ENCODE data around the gene GCNT2.
A peak's percentile ranks its signal among the peaks of the same experiment; 100 is the strongest.

GCNT2 gene

DNA sequence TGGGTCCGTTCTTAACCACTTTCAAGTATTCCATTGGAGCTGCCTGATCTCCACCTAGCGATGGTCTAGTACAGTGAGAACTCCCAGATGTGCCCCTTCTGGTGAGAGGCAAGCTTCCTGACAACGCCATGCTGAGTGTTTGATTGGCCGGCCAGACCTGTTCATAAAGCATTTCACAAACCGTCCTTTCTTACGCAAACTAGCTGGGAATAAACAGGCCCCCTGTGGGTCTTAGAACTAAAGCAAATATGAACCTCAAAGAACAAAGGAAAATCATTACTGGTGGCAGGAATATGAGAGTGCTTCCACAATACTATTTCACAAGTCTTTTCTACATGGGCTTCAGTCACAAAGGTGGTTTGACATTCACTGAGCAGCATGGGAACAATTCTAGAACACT is 15.6 kb upstream of the GCNT2 start:
- TF ChIP-seq, protein P1, sequence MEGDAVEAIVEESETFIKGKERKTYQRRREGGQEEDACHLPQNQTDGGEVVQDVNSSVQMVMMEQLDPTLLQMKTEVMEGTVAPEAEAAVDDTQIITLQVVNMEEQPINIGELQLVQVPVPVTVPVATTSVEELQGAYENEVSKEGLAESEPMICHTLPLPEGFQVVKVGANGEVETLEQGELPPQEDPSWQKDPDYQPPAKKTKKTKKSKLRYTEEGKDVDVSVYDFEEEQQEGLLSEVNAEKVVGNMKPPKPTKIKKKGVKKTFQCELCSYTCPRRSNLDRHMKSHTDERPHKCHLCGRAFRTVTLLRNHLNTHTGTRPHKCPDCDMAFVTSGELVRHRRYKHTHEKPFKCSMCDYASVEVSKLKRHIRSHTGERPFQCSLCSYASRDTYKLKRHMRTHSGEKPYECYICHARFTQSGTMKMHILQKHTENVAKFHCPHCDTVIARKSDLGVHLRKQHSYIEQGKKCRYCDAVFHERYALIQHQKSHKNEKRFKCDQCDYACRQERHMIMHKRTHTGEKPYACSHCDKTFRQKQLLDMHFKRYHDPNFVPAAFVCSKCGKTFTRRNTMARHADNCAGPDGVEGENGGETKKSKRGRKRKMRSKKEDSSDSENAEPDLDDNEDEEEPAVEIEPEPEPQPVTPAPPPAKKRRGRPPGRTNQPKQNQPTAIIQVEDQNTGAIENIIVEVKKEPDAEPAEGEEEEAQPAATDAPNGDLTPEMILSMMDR (IDR thresholded peaks at IDR 0.05; ENCODE audit: low read depth, low read length, missing control alignments): no peak
- no peak for DNase-seq (ENCODE audit: extremely low read depth, low read depth)
- H3K4me3 ChIP-seq (replicated peaks; ENCODE audit: low read depth, low read length): no peak overlapping the region

- TF ChIP-seq, protein P1 (IDR thresholded peaks at IDR 0.05; ENCODE audit: low read depth, low read length, missing control alignments): no peak
- no peak overlapping the region for H3K4me3 ChIP-seq (replicated peaks; ENCODE audit: low read depth, low read length)
- no peak for DNase-seq (ENCODE audit: extremely low read depth, low read depth)
Observed at GRCh38 chr6:10507298-10507697, 13.9 kb upstream of the GCNT2 start.

GRCh38 chr6:10507715-10508114 is 13.4 kb upstream of the GCNT2 start:
- DNase-seq (ENCODE audit: extremely low read depth, low read depth): no peak
- TF ChIP-seq, protein P1 (IDR thresholded peaks at IDR 0.05; ENCODE audit: low read depth, low read length, missing control alignments): no peak
- no peak overlapping the region for H3K4me3 ChIP-seq (replicated peaks; ENCODE audit: low read depth, low read length)

- TF ChIP-seq, protein P1 (IDR thresholded peaks at IDR 0.05; ENCODE audit: low read depth, low read length, missing control alignments): peak; percentile 56
- no peak for DNase-seq (ENCODE audit: extremely low read depth, low read depth)
- H3K4me3 ChIP-seq (replicated peaks; ENCODE audit: low read depth, low read length): no peak overlapping the region
Observed at GRCh38 chr6:10510592-10511367, 10.4 kb upstream of the GCNT2 start.

DNA sequence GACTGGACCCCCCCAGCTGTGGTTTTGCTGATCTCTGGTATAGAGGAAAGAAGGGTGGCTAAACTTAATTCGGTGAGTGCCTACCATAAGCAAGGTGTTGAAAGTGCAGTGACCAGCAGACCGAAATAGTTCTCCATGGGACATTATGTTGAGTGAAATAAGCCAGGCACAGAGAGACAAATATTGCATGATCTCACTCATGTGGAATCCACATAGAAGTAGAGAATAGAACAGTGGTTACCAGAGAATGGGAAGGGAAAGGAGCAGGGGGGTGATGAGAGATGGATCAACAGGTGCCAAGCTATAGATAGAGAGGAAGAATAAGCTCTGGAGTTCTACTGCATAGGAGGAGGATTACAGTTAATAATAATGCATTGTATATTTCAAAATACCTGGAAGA is 9.7 kb upstream of the GCNT2 start:
- H3K4me3 ChIP-seq (replicated peaks; ENCODE audit: low read depth, low read length): no peak overlapping the region
- TF ChIP-seq, protein P1 (IDR thresholded peaks at IDR 0.05; ENCODE audit: low read depth, low read length, missing control alignments): no peak
- DNase-seq (ENCODE audit: extremely low read depth, low read depth): no peak

GRCh38 chr6:10513544-10513943 is 7.6 kb upstream of the GCNT2 start:
- no peak overlapping the region for H3K4me3 ChIP-seq (replicated peaks; ENCODE audit: low read depth, low read length)
- TF ChIP-seq, protein P1 (IDR thresholded peaks at IDR 0.05; ENCODE audit: low read depth, low read length, missing control alignments): no peak

More at GRCh38 chr6:10513544-10513943, 7.6 kb upstream of the GCNT2 start:
- DNase-seq (ENCODE audit: extremely low read depth, low read depth): no peak
